Effector memory CD4-positive, alpha-beta T cell (primary cell): ENCODE data around the gene CFLAR.
"Not testable (repeated sequence)": the region's sequence is repeated elsewhere in the genome, so short reads cannot be mapped to it uniquely, and the experiment has no call there.

Source experiments
- DNase-seq, 3 donors: peaks; one replicate each; pipeline ENCODE4 v3.0.0-alpha.2; 2020
- H3K27ac ChIP-seq: 2 replicates; pipeline ENCODE4 v1.7.0; 2013; ENCODE audit warnings: mild to moderate bottlenecking, low read length, moderate library complexity; ENCODE audit not compliant: insufficient read depth, poor library complexity, severe bottlenecking
- H3K27me3 ChIP-seq: replicated peaks from 2 replicates; pipeline ENCODE4 v1.7.0; 2013; ENCODE audit warnings: mild to moderate bottlenecking, low read length; ENCODE audit not compliant: insufficient read depth, control insufficient read depth, poor library complexity, severe bottlenecking
- H3K36me3 ChIP-seq: 2 replicates; pipeline ENCODE4 v1.7.0; 2013; ENCODE audit warnings: mild to moderate bottlenecking, low read length, moderate library complexity; ENCODE audit not compliant: control insufficient read depth, insufficient read depth
- H3K4me1 ChIP-seq: 2 replicates; pipeline ENCODE4 v1.7.0; 2013; ENCODE audit warnings: low read length, mild to moderate bottlenecking; ENCODE audit not compliant: control insufficient read depth, insufficient read depth, poor library complexity, severe bottlenecking
- H3K4me3 ChIP-seq: 2 replicates; pipeline ENCODE4 v1.7.0; 2013; ENCODE audit warnings: low read length, low read depth, mild to moderate bottlenecking; ENCODE audit not compliant: insufficient read depth, poor library complexity, severe bottlenecking
- H3K9me3 ChIP-seq: 2 replicates; pipeline ENCODE4 v1.7.0; 2013; ENCODE audit warnings: mild to moderate bottlenecking, low read length, moderate library complexity; ENCODE audit not compliant: control insufficient read depth

Gene CFLAR

DNA sequence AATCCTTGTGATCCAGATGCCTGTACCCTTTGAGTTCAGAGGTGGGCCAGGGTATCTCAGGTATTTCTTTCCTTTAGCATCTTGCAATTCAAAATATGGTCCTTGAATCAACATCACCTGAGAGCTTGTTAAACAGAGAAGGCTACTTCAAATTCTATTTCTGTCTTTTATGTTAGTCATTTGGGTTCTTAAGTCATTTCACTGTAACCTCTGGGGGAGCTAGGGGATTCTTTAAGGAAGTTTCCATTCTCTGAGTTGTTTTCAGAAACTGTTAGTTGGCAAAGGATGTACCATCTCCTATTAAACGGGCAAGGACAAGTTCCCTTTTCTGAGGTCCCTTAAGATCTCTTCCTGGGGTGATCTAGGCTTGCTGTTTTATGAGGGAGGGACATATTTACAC is 16.6 kb downstream of the CFLAR start:
- no peak for DNase-seq
- peak overlapping the region; percentile 94 for H3K27ac ChIP-seq
- H3K9me3 ChIP-seq: no peaks in the 10 kb centered on the region
- peaks cover 53% of the 10 kb centered on the region for H3K4me1 ChIP-seq
- H3K36me3 ChIP-seq: peaks cover 31% of the 10 kb centered on the region
- no peak overlapping the region for H3K4me3 ChIP-seq
- no peaks in the 10 kb centered on the region for H3K27me3 ChIP-seq

DNA sequence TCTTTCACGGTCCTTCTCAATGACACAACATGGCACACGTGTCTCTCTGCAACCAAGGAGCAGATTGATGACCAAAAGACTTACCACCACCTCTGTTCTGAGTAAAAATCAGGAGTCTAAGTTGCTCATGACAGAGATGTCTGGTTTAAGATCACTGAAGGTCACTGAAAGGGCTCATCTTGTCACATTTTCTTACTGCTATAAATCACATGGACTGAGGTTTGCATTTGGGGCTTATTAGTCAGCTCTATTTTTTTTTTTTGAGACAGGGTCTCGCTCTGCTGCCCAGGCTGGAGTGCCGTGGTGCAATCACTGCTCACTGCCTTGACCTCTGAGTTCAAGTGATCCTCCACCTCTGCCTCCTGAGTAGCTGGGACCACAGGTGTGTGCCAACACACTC is 19.4 kb downstream of the CFLAR start:
- Histone ChIP-seq H3K27ac (no peak overlapping the region), H3K27me3 (no peaks in the 10 kb centered on the region), H3K9me3 (no peaks in the 10 kb centered on the region), H3K4me3 (no peak overlapping the region), H3K4me1 (peaks cover 30% of the 10 kb centered on the region), H3K36me3 (peaks cover 52% of the 10 kb centered on the region)
- no peak for DNase-seq

DNA sequence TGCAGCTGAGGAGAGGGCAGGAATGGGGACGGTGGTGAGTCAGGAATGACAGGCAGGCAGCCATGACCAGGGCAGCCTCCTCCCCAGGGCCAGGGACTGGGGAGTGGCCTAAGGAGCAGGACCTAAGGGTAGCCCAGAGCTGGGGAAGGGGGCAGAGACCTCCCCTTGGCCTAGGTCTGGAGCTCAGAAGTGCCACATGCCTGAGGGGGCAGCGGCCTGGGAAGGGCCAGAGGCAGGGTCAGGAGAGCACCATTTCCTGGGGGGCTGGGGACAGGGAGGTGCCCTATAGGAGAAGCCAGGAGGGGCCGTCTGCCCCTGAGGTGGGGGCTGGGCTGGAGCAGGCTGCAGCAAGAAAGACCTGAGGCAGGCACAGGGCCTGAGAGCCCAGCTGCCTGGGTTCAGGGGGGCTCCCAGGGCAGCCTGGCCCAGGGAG is 20.9 kb downstream of the CFLAR start:
- no peak overlapping the region for H3K27ac ChIP-seq
- no peaks in the 10 kb centered on the region for H3K9me3 ChIP-seq
- H3K36me3 ChIP-seq: peaks cover 62% of the 10 kb centered on the region
- no peak for DNase-seq
- H3K27me3 ChIP-seq: no peaks in the 10 kb centered on the region
- peaks cover 16% of the 10 kb centered on the region for H3K4me1 ChIP-seq
- H3K4me3 ChIP-seq: no peak overlapping the region

DNA sequence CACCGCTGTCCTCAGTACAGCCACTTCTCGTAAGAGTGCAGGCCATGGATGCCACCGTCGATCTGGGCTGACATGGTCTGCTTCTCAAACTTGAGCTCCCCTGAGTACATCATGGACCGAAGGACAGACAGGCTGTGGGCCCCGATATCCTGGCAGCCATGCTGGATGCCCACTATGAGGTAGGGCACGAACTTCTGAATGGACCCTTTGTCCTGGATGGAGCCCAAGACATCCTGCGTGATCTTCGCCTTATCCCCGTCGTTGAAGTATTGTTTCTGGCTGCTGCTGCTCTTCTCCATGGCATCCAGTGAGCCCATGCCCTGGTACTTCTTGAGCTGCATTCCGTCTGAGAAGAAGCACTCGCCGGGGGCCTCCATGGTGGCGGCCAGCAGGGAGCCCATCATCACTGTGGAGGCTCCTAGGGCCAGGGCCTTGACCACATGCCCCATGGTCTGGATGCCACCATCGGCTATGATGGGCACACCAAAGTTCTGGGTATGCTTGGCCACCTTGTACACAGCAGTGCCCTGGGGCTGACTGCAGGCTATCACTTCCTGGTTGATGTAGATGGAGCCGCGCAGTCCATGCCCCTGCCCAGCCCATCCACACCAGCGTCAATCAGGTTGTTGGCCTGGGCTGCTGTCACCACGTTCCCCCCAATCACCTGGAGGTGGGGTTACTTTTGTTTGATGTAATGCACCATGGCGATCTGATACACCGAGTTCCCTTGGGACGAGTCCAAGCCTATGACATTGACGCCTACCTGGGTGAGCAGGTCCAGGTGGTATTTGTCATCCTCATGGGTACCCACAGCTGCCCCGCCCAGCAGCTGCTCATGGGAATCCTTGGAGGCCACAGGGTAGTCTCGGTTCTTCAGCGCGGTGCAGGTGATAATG is 21.8 kb downstream of the CFLAR start:
- H3K9me3 ChIP-seq: no peaks in the 10 kb centered on the region
- peaks cover 66% of the 10 kb centered on the region for H3K36me3 ChIP-seq
- H3K27ac ChIP-seq: no peak overlapping the region
- no peak for DNase-seq
- H3K4me1 ChIP-seq: peaks cover 7% of the 10 kb centered on the region
- H3K4me3 ChIP-seq: no peak overlapping the region
- H3K27me3 ChIP-seq: no peaks in the 10 kb centered on the region

DNA sequence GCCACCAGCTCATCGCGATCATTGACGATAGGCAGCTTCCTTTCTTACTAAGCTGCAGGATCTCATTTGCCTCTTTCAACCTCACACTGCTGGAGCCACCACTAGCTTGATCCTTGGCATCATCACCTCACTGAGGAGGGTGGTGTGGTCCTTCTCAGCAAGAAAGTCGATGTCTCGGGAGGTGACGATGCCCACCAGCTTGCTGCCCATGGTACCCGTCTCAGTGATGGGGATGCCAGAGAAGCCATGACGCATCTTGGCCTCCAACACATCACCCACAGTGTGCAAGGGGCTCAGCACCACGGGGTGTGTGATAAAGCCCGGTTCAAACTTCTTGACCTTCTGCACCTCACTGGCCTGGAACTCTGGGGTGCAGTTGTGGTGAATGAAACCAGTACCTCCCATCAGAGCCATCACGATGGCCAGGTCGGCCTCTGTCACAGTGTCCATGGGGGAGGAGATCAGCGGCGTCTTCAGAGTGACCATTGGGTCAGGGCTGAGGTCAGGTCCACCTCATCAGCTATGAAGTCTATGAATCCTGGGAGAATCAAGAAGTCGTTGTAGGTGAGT is 22.5 kb downstream of the CFLAR start:
- Histone ChIP-seq H3K36me3 (peaks cover 67% of the 10 kb centered on the region), H3K27ac (no peak overlapping the region)

DNA sequence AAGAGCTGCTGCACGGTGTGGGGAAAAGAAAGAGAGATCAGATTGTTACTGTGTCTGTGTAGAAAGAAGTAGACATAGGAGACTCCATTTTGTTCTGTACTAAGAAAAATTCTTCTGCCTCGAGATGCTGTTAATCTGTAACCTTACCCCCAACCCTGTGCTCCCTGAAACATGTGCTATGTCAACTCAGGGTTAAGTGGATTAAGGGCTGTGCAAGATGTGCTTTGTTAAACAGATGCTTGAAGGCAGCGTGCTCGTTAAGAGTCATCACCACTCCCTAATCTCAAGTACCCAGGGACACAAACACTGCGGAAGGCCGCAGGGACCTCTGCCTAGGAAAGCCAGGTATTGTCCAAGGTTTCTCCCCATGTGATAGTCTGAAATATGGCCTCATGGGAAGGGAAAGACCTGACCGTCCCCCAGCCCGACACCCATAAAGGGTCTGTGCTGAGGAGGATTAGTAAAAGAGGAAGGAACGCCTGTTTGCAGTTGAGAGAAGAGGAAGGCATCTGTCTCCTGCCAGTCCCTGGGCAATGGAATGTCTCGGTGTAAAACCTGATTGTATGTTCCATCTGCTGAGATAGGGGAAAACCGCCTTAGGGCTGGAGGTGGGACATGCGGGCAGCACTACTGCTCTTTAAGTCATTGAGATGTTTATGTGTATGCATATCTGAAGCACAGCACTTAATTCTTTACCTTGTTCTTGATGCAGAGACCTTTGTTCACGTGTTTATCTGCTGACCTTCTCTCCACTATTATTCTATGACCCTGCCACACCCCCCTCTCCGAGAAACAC is 23.2 kb downstream of the CFLAR start:
- H3K9me3 ChIP-seq, H3K27me3 ChIP-seq, H3K4me3 ChIP-seq, H3K27ac ChIP-seq, H3K4me1 ChIP-seq, DNase-seq: not testable (repeated sequence)
- peaks cover 68% of the 10 kb centered on the region for H3K36me3 ChIP-seq

More for the DNA sequence above, 22.5 kb downstream of the CFLAR start:
- no peak for DNase-seq
- no peaks in the 10 kb centered on the region for H3K9me3 ChIP-seq
- no peak overlapping the region for H3K4me3 ChIP-seq
- H3K4me1 ChIP-seq: no peaks in the 10 kb centered on the region
- no peaks in the 10 kb centered on the region for H3K27me3 ChIP-seq

DNA sequence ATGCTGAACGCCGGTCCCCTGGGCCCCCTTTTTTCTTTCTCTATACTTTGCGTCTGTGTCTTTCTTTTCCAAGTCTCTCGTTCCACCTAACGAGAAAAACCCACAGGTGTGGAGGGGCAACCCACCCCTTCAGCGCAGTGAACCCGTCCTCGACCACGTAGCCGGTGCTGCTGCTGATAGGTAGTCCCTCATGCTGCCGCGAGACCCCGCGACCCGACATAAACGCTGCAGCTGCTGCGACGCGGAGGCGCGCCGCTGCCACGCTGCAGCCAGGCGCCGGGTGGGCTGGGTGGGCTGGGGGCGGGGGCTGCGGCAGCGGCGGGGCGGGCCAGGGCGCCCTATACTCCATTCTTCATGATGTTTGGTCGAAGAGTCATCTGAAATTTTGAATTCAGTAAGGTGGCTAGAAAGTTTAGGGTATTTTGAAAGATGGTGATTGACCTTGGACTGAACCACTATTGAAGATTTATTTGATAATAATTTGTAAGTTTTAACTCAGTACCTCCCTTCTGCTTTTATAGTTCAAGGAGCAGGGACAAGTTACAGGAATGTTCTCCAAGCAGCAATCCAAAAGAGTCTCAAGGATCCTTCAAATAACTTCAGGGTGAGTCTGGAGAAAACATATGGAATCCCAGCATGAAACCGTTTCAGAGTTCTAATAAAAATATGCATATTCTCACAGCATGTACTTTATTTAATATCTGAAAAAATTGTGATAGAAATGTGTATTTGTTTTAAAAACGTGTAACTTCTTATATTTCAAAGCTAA is 24.1 kb downstream of the CFLAR start:
- H3K36me3 ChIP-seq: peaks cover 67% of the 10 kb centered on the region
- H3K27me3 ChIP-seq: no peaks in the 10 kb centered on the region
- H3K9me3 ChIP-seq: no peaks in the 10 kb centered on the region
- H3K27ac ChIP-seq: no peak overlapping the region
- H3K4me3 ChIP-seq: no peak overlapping the region
- H3K4me1 ChIP-seq: no peaks in the 10 kb centered on the region
- DNase-seq: no peak

DNA sequence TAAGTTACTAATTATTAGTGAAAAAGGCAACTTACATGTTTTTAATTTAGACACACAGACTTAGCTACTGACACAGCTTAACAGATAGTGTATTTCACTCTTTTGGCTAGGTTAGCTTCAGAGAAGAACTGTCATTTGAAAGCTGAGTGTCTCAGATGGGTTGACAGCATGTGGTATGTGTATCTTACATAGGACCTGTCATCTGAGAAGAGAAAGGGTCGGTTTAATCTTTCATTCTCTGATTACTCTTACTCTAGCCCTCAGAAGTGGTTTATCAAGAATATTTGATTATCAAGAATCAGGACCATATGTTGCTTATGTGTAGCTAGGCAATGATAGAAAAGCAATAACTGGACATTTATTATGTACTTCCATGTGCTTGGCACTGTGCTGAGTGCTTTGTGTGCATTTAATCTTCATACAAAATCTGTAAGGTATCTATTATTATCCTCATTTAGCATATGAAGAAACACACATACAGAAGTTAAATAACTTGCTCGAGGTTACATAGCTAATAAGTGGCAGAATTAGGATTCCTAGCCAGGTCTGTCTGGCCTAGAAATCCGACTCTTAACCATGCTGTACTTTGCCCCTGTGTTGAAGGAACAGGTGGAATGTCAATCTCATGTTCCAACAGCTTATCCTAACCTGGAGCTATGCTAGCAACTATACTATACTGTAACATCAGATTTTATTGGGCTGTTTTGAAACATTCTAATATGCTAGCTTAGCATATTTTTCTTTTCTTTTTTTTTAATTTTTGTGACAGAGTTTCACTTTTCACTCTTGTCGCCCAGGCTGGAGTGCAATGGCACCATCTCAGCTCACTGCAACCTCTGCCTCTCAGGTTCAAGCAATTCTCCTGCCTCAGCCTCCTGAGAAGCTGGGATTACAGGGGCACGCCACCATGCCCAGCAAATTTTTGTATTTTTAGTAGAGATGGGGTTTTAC is 28.4 kb downstream of the CFLAR start:
- DNase-seq: no peak
- H3K27me3 ChIP-seq: no peaks in the 10 kb centered on the region
- H3K9me3 ChIP-seq: no peaks in the 10 kb centered on the region
- H3K4me1 ChIP-seq: no peaks in the 10 kb centered on the region
- peaks cover 53% of the 10 kb centered on the region for H3K36me3 ChIP-seq
- no peak overlapping the region for H3K27ac ChIP-seq
- no peak overlapping the region for H3K4me3 ChIP-seq
